Esophagus muscularis mucosa (tissue), 4 donors: Measurements from ENCODE around the gene CILP2. TPM values are rescaled to one million over a fixed set of nuclear protein-coding genes. Genes with fewer than 3 reads are reported as not detected.

ENCODE experiments used
- DNase-seq: peaks from one replicate; pipeline ENCODE4 v3.0.0-alpha.2; 2017; ENCODE audit errors: extremely low spot score
- H3K27ac ChIP-seq, 4 donors: fragments of 200-600 bp; sonication (generic); replicated peaks in 1 of 4; 1 replicate in 3 of 4; 2 replicates in 1 of 4; pipeline ENCODE4 v1.5.1; 2016 to 2019; ENCODE audit warnings: mild to moderate bottlenecking in 1 of 4
- H3K27me3 ChIP-seq, 4 donors: fragments of 200-600 bp; sonication (generic); one replicate each; pipeline versions ENCODE4 v1.5.1 to v1.6.0; 2016 to 2019
- H3K36me3 ChIP-seq, 4 donors: fragments of 200-600 bp; sonication (generic); one replicate each; pipeline ENCODE4 v1.5.1; 2016 to 2019
- H3K4me1 ChIP-seq, 4 donors: fragments of 200-600 bp; sonication (generic); one replicate each; pipeline ENCODE4 v1.5.1; 2016 to 2019
- H3K4me3 ChIP-seq, 4 donors: fragments of 200-600 bp; sonication (generic); 1 replicate in 2 of 4; 2 replicates in 2 of 4; pipeline ENCODE4 v1.5.1; 2016 to 2019; ENCODE audit warnings: mild to moderate bottlenecking in 4 of 4, moderate library complexity in 1 of 4
- H3K9me3 ChIP-seq, 4 donors: fragments of 200-600 bp; sonication (generic); 1 replicate in 3 of 4; 2 replicates in 1 of 4; pipeline ENCODE4 v1.5.1; 2016 to 2019
- EP300 ChIP-seq: sonication (generic); formaldehyde crosslinking; IDR thresholded peaks from one replicate; pipeline ENCODE4 v1.6.1; 2017; ENCODE audit warnings: antibody characterized with exemption
- POLR2A ChIP-seq: fragments of 450-650 bp; IDR thresholded peaks from one replicate; pipeline ENCODE4 v1.6.1; 2017; ENCODE audit warnings: antibody characterized with exemption, moderate library complexity, mild to moderate bottlenecking, low read depth
- POLR2AphosphoS5 ChIP-seq, 2 donors: sonication (generic); formaldehyde crosslinking; IDR thresholded peaks; one replicate each; pipeline ENCODE4 v1.6.1; 2017; ENCODE audit warnings: antibody characterized with exemption in 2 of 2
- WGBS: methylation state at CpG from one replicate; pipeline ENCODE4 v1.1.5; 2018; 5-methylcytosine and 5-hydroxymethylcytosine counted together
- intact Hi-C: fragments of 100-400 bp; cut with DNase I; formaldehyde crosslinking; loops from one replicate; pipeline ENCODE4 v1.15.1; 2023
- total RNA-seq, 4 donors: library from RNA; depleted of rRNA; stranded (reverse); fragments of >200 nt; gene quantifications; one replicate each; pipeline versions ENCODE4 v1.1.0 to v1.2.1, GENCODE V29; 2016
- TF ChIP-seq, protein P1 (sequence below), 3 experiments: fragments of 200-600 bp in 2 of 3; fragments of 450-650 bp in 1 of 3; sonication (generic) in 2 of 3; IDR thresholded peaks; one replicate each; pipeline ENCODE4 v1.5.1; 2017 to 2019; ENCODE audit warnings: antibody characterized with exemption in 3 of 3, mild to moderate bottlenecking in 2 of 3, moderate library complexity in 1 of 3

The CILP2 gene
- total RNA-seq, 4 donors from 2014 or later = 0.13 to 0.52 (median 0.29) TPM

DNA sequence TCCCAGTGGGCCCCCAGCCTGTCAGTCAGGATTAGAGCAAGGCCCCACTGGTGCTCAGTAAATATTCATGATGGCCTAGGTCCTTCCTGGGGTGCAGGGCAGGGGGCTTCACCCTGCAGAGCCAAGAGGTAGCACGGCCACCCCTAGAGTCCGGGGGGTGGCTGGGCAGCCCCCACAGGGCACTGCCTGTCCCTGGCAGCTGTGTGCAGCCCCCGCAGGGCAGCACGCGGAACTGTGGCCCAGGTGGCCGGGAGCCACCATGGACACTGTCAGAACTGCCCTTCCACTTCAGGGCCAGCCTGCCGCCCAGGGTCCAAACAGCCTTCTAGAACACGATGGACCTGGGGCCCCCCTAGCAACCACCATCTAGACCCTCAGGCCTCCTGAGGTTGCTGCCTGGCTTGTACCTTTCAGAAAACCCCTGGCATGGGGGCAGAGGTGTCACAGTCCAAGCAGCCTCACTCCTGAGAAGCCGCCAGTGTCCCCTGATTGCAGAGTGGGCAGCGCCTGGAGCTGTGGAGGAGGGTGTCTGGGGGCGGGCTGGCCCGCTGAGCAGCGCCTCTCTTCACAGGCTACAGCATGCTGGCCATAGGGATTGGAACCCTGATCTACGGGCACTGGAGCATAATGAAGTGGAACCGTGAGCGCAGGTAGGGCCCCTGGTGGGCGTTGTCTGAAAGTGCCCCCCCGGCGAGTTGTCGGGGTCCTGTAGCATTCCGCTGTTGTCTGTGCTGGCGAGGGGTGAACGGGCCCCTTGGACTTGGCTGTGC is 12.3 kb upstream of the CILP2 start:
- DNase-seq = no peak
- Histone ChIP-seq H3K27me3 (no peaks in the 10 kb centered on the region), H3K36me3 (peaks cover 15 to 62% (median 40%) of the 10 kb centered on the region in 4 donors), H3K4me3 (no peak overlapping the region), H3K27ac (no peak overlapping the region), H3K9me3 (no peaks in the 10 kb centered on the region), H3K4me1 (peaks cover 10 to 58% (median 21%) of the 10 kb centered on the region in 4 donors)
- TF ChIP-seq, protein P1, sequence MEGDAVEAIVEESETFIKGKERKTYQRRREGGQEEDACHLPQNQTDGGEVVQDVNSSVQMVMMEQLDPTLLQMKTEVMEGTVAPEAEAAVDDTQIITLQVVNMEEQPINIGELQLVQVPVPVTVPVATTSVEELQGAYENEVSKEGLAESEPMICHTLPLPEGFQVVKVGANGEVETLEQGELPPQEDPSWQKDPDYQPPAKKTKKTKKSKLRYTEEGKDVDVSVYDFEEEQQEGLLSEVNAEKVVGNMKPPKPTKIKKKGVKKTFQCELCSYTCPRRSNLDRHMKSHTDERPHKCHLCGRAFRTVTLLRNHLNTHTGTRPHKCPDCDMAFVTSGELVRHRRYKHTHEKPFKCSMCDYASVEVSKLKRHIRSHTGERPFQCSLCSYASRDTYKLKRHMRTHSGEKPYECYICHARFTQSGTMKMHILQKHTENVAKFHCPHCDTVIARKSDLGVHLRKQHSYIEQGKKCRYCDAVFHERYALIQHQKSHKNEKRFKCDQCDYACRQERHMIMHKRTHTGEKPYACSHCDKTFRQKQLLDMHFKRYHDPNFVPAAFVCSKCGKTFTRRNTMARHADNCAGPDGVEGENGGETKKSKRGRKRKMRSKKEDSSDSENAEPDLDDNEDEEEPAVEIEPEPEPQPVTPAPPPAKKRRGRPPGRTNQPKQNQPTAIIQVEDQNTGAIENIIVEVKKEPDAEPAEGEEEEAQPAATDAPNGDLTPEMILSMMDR (IDR thresholded peaks at IDR 0.05) = no peak
- TF ChIP-seq POLR2AphosphoS5 (IDR thresholded peaks at IDR 0.05) (no peak), POLR2A (no peak), EP300 (no peak)
- intact Hi-C loops = no loop called here
- WGBS = 88% methylated on average over 15 of the region's 23 CpGs

DNA sequence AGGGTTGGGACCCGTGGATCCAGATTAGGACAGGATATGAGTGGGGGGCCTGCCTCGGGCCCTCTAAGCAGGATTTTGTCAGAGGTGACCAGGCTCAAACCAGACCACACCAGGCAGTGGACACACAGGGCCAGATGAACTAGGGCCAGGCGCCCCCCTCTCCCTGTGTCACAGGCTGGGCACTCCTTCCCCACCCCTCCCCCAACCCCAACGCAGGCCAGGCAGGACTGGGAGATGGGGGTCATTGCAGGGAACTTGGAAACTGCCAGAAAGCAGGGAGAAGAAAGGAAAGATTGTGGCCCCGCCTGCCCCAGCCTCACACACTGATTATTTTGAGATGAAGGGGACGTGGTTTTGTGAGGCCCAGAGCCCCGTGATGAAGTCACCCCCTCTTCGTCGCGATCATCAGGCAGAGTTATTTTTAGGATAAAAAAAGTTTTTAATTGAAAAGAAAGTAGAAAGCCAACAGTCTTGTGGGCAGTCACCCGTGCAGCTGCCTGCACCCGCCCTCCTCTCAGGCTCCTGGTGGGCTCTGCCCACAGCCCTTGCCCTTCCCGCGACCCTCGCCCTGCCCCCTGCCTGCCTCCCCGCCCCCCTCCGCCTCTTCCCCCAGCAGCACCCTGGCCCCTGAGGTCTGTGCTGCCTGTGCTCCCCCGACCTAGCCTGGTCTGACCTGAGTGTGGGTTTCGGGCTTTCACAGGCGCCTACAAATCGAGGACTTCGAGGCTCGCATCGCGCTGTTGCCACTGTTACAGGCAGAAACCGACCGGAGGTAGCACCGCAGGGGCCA is 11.3 kb upstream of the CILP2 start:
- H3K27me3 ChIP-seq = no peaks in the 10 kb centered on the region
- no peaks in the 10 kb centered on the region for H3K9me3 ChIP-seq
- intact Hi-C loops = no loop called here
- WGBS = 72% methylated on average over 20 of the region's 28 CpGs
- peaks cover 10 to 49% (median 21%) of the 10 kb centered on the region in 4 donors for H3K4me1 ChIP-seq
- H3K27ac ChIP-seq = no peak overlapping the region
- H3K4me3 ChIP-seq = no peak overlapping the region
- peaks cover 15 to 57% (median 40%) of the 10 kb centered on the region in 4 donors for H3K36me3 ChIP-seq
- no peak for TF ChIP-seq EP300
- no peak for TF ChIP-seq POLR2A
- no peak for TF ChIP-seq POLR2AphosphoS5 (IDR thresholded peaks at IDR 0.05)
- TF ChIP-seq, protein P1 (IDR thresholded peaks at IDR 0.05) = no peak
- DNase-seq = no peak

DNA sequence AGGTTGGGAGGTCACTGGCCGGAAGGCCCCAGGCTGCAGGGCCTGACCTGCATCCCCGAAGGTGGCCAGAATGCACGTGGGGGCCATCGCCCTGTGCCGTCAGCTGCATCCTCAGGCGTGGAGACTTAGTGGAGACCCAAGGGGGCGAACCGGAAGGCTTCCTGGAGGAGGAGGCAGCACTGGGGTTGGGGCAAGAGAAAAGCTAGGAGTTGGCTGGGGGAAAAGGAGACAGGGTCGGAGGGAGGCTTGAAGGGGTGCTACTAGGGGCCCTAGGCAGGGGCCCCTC is 10.8 kb upstream of the CILP2 start:
- Histone ChIP-seq H3K27ac (no peak overlapping the region), H3K4me1 (peaks cover 14 to 50% (median 25%) of the 10 kb centered on the region in 4 donors), H3K36me3 (peaks cover 15 to 57% (median 40%) of the 10 kb centered on the region in 4 donors), H3K27me3 (no peaks in the 10 kb centered on the region), H3K4me3 (no peak overlapping the region), H3K9me3 (no peaks in the 10 kb centered on the region)
- DNase-seq = no peak
- TF ChIP-seq, protein P1 (IDR thresholded peaks at IDR 0.05) = no peak
- TF ChIP-seq POLR2A (no peak), EP300 (no peak), POLR2AphosphoS5 (IDR thresholded peaks at IDR 0.05) (no peak)
- intact Hi-C loops = no loop called here
- WGBS = 91% methylated on average over 4 of the region's 9 CpGs

DNA sequence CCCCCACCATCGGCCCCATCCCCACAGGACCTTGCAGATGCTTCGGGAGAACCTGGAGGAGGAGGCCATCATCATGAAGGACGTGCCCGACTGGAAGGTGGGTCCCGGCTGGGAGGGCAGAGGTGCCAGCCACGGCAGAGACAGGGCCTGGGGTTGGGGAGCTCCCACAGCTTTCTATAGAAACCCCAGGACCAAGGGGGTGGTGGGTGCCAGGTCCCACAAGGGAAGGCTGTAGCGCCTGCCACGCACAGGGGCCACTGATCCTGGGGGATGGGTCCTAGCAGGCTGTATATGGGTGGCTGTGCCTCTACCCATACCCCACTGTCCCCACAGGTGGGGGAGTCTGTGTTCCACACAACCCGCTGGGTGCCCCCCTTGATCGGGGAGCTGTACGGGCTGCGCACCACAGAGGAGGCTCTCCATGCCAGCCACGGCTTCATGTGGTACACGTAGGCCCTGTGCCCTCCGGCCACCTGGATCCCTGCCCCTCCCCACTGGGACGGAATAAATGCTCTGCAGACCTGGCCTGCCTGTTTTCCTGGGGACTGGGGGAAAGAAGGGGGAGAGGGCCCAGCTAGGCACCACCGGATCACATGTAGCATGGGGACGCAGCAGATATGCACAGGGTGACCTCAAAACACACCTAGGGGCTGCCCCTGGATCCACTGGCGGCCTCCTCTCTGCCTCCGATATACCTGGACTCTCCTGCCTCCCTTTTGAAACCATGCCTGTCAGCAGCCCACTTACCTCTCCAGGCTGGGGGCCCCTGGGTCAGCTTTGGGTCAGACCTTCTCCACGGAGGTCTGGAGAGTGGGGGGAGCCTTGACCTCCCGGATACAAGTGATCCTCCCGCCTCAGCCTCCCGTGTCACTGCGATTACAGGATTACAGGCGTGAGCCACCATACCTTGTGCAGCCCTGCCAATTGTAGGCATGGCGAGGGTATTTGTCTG is 10.1 kb upstream of the CILP2 start:
- Histone ChIP-seq H3K4me1 (peaks cover 19 to 56% (median 30%) of the 10 kb centered on the region in 4 donors), H3K9me3 (no peaks in the 10 kb centered on the region), H3K27ac (no peak overlapping the region), H3K4me3 (no peak overlapping the region), H3K27me3 (no peaks in the 10 kb centered on the region), H3K36me3 (peaks cover 15 to 55% (median 40%) of the 10 kb centered on the region in 4 donors)
- 91% methylated on average over 14 of the region's 27 CpGs for WGBS
- intact Hi-C loops = no loop called here
- no peak for DNase-seq
- no peak for TF ChIP-seq POLR2A
- TF ChIP-seq POLR2AphosphoS5 (IDR thresholded peaks at IDR 0.05) = no peak
- TF ChIP-seq, protein P1 (IDR thresholded peaks at IDR 0.05) = no peak
- TF ChIP-seq EP300 = no peak
